Measurements from ENCODE around the gene SF3A1.

SF3A1 gene

GRCh38 chr22:30386960-30387827 lies 30.5 kb upstream of the SF3A1 start, which contains the start of gene RNF215:
Gene RNF215, minus strand, starts transcription at chr22:30387411. Its CDS starts 98 bp downstream, at chr22:30387313.
- Histone ChIP-seq H3K36me3 (replicated peaks; ENCODE audit: low read depth, low read length) (no peaks in the 10 kb centered on the region), H3K27ac (ENCODE audit: low read length) (no peak within 1 kb of the TSS), H2AFZ (ENCODE audit: low read depth, low read length) (peak within 1 kb of the TSS; percentile 85), H3K27me3 (ENCODE audit: low read depth, low read length) (no peaks in the 10 kb centered on the region), H3K79me2 (ENCODE audit: low read length) (no peaks in the 10 kb centered on the region), H3K4me2 (ENCODE audit: low read length) (peak within 1 kb of the TSS; percentile 90), H3K9ac (ENCODE audit: low read length) (peak within 1 kb of the TSS; percentile 61), H3K4me3 (ENCODE audit: low read length) (peak within 1 kb of the TSS; percentile 80), H3K4me1 (ENCODE audit: low read length) (peaks cover 31% of the 10 kb centered on the region), H3K9me3 (ENCODE audit: insufficient read depth, low read length) (no peaks in the 10 kb centered on the region), H4K20me1 (ENCODE audit: insufficient read depth, low read length) (no peaks in the 10 kb centered on the region)
- TF ChIP-seq EZH2phosphoT487 (IDR thresholded peaks at IDR 0.05; ENCODE audit: low read depth), result no peak
- TF ChIP-seq, protein P1, sequence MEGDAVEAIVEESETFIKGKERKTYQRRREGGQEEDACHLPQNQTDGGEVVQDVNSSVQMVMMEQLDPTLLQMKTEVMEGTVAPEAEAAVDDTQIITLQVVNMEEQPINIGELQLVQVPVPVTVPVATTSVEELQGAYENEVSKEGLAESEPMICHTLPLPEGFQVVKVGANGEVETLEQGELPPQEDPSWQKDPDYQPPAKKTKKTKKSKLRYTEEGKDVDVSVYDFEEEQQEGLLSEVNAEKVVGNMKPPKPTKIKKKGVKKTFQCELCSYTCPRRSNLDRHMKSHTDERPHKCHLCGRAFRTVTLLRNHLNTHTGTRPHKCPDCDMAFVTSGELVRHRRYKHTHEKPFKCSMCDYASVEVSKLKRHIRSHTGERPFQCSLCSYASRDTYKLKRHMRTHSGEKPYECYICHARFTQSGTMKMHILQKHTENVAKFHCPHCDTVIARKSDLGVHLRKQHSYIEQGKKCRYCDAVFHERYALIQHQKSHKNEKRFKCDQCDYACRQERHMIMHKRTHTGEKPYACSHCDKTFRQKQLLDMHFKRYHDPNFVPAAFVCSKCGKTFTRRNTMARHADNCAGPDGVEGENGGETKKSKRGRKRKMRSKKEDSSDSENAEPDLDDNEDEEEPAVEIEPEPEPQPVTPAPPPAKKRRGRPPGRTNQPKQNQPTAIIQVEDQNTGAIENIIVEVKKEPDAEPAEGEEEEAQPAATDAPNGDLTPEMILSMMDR (IDR thresholded peaks at IDR 0.05; ENCODE audit: low read depth, low read length), result peak; percentile 90

DNA sequence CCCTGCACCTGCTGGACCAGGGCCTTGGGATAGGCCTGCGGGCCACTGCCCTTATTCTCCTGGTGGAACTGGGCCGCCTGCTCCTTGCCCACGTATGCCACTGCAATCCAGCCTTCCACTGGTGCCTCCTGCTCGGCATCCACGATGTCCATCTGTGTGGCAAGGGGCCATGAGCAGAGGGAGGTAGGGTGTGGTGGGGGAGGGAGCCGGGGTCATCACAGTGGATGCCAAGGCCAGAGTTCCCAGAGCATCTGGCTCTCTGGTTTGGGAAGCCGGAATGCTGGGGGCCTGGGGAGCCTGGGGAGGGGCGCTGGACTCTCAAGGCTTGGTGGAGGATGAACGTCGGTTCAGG lies 29.9 kb upstream of the SF3A1 start:
- H3K4me3 ChIP-seq (ENCODE audit: low read length), result peak overlapping the region; percentile 80
- H4K20me1 ChIP-seq (ENCODE audit: insufficient read depth, low read length), result no peaks in the 10 kb centered on the region
- no peak for TF ChIP-seq EZH2phosphoT487 (IDR thresholded peaks at IDR 0.05; ENCODE audit: low read depth)
- TF ChIP-seq, protein P1 (IDR thresholded peaks at IDR 0.05; ENCODE audit: low read depth, low read length), result no peak
- no peaks in the 10 kb centered on the region for H3K27me3 ChIP-seq (ENCODE audit: low read depth, low read length)
- H3K79me2 ChIP-seq (ENCODE audit: low read length), result no peaks in the 10 kb centered on the region
- H3K9ac ChIP-seq (ENCODE audit: low read length), result peak overlapping the region; percentile 54
- peak overlapping the region; percentile 89 for H3K4me2 ChIP-seq (ENCODE audit: low read length)
- no peaks in the 10 kb centered on the region for H3K9me3 ChIP-seq (ENCODE audit: insufficient read depth, low read length)
- no peak overlapping the region for H2AFZ ChIP-seq (ENCODE audit: low read depth, low read length)
- H3K4me1 ChIP-seq (ENCODE audit: low read length), result peaks cover 25% of the 10 kb centered on the region
- H3K27ac ChIP-seq (ENCODE audit: low read length), result no peak overlapping the region
- no peaks in the 10 kb centered on the region for H3K36me3 ChIP-seq (replicated peaks; ENCODE audit: low read depth, low read length)

- Histone ChIP-seq H2AFZ (ENCODE audit: low read depth, low read length) (no peak overlapping the region), H3K9ac (ENCODE audit: low read length) (no peak overlapping the region), H3K4me2 (ENCODE audit: low read length) (peak overlapping the region; percentile 89), H3K4me1 (ENCODE audit: low read length) (peaks cover 18% of the 10 kb centered on the region), H3K79me2 (ENCODE audit: low read length) (no peaks in the 10 kb centered on the region), H3K27me3 (ENCODE audit: low read depth, low read length) (no peaks in the 10 kb centered on the region), H4K20me1 (ENCODE audit: insufficient read depth, low read length) (no peaks in the 10 kb centered on the region), H3K9me3 (ENCODE audit: insufficient read depth, low read length) (no peaks in the 10 kb centered on the region), H3K36me3 (replicated peaks; ENCODE audit: low read depth, low read length) (no peaks in the 10 kb centered on the region), H3K4me3 (ENCODE audit: low read length) (peak overlapping the region; percentile 80; the same call in 1 of the 2 replicates), H3K27ac (ENCODE audit: low read length) (no peak overlapping the region)
- TF ChIP-seq, protein P1 (IDR thresholded peaks at IDR 0.05; ENCODE audit: low read depth, low read length), result no peak
- no peak for TF ChIP-seq EZH2phosphoT487 (IDR thresholded peaks at IDR 0.05; ENCODE audit: low read depth)
Observed at GRCh38 chr22:30385942-30386341, 29.2 kb upstream of the SF3A1 start.

GRCh38 chr22:30383061-30383460 lies 26.4 kb upstream of the SF3A1 start:
- no peak for TF ChIP-seq EZH2phosphoT487 (IDR thresholded peaks at IDR 0.05; ENCODE audit: low read depth)
- TF ChIP-seq, protein P1 (IDR thresholded peaks at IDR 0.05; ENCODE audit: low read depth, low read length), result no peak
- Histone ChIP-seq H3K4me2 (ENCODE audit: low read length) (no peak overlapping the region), H3K4me3 (ENCODE audit: low read length) (no peak overlapping the region)

More at GRCh38 chr22:30383061-30383460, 26.4 kb upstream of the SF3A1 start:
- Histone ChIP-seq H3K4me1 (ENCODE audit: low read length) (peaks cover 24% of the 10 kb centered on the region), H3K79me2 (ENCODE audit: low read length) (no peaks in the 10 kb centered on the region), H3K9ac (ENCODE audit: low read length) (no peak overlapping the region), H3K27ac (ENCODE audit: low read length) (no peak overlapping the region), H2AFZ (ENCODE audit: low read depth, low read length) (no peak overlapping the region), H3K36me3 (replicated peaks; ENCODE audit: low read depth, low read length) (no peaks in the 10 kb centered on the region), H3K27me3 (ENCODE audit: low read depth, low read length) (no peaks in the 10 kb centered on the region), H3K9me3 (ENCODE audit: insufficient read depth, low read length) (no peaks in the 10 kb centered on the region), H4K20me1 (ENCODE audit: insufficient read depth, low read length) (no peaks in the 10 kb centered on the region)

Data from OCI-LY3 (cell line).